Transverse colon (tissue), 4 donors: Measurements from ENCODE around the gene TRPV2. TPM values are rescaled to one million over a fixed set of nuclear protein-coding genes. Genes with fewer than 3 reads are reported as not detected.
"Not testable (repeated sequence)": the region's sequence is repeated elsewhere in the genome, so short reads cannot be mapped to it uniquely, and the experiment has no call there.

Experiments used
- DNase-seq: peaks from one replicate; pipeline ENCODE4 v3.0.0-alpha.2; 2019
- H3K27ac ChIP-seq, 4 donors: fragments of 200-600 bp; sonication (generic); 2 replicates each; pipeline ENCODE4 v1.5.1; 2016 to 2018; ENCODE audit warnings: inconsistent platforms in 4 of 4
- H3K27me3 ChIP-seq: fragments of 200-600 bp; sonication (generic); 2 replicates; pipeline ENCODE4 v1.5.1; 2017; ENCODE audit warnings: inconsistent platforms
- H3K36me3 ChIP-seq, 4 donors: fragments of 200-600 bp; sonication (generic); 2 replicates each; pipeline ENCODE4 v1.5.1; 2017 to 2019; ENCODE audit warnings: inconsistent platforms in 4 of 4
- H3K4me1 ChIP-seq, 4 donors: fragments of 200-600 bp; sonication (generic); 2 replicates each; pipeline ENCODE4 v1.5.1; 2017 to 2020; ENCODE audit warnings: inconsistent platforms in 4 of 4
- H3K4me3 ChIP-seq, 4 donors: fragments of 200-600 bp; sonication (generic); 1 replicate in 1 of 4; 2 replicates in 3 of 4; pipeline versions ENCODE4 v1.5.1 to v1.6.1; 2017 to 2019; ENCODE audit warnings: inconsistent platforms in 4 of 4
- H3K9me3 ChIP-seq, 2 donors: fragments of 200-600 bp; sonication (generic); 2 replicates each; pipeline ENCODE4 v1.5.1; 2017 to 2019; ENCODE audit warnings: inconsistent platforms in 2 of 2
- EP300 ChIP-seq: sonication (generic); formaldehyde crosslinking; IDR thresholded peaks from one replicate; pipeline ENCODE4 v1.6.1; 2017; ENCODE audit warnings: antibody characterized with exemption, low read depth
- POLR2A ChIP-seq: fragments of 450-650 bp; IDR thresholded peaks from one replicate; pipeline ENCODE4 v1.6.1; 2016; ENCODE audit warnings: antibody characterized with exemption, mild to moderate bottlenecking, moderate library complexity
- POLR2AphosphoS5 ChIP-seq, 3 donors: sonication (generic); formaldehyde crosslinking; IDR thresholded peaks; one replicate each; pipeline ENCODE4 v1.6.1; 2016; ENCODE audit warnings: antibody characterized with exemption in 3 of 3
- WGBS, 2 donors: methylation state at CpG; one replicate each; pipeline ENCODE4 v1.1.5; 2018; ENCODE audit warnings: low coverage in 1 of 2; 5-methylcytosine and 5-hydroxymethylcytosine counted together
- in situ Hi-C, 4 donors: fragments of 200-750 bp; cut with MboI; loops; one replicate each; pipeline versions ENCODE4 v1.15.0 to v1.15.1; 2017; ENCODE audit warnings: low sequenced_read_pairs in 3 of 4, low pct_ligation_motif_present in 1 of 4, low pct_unique_long_range_greater_than_20kb in 1 of 4
- intact Hi-C: fragments of 100-400 bp; cut with DNase I; formaldehyde crosslinking; loops from one replicate; pipeline ENCODE4 v1.15.1; 2023; ENCODE audit warnings: low total_unique reads
- total RNA-seq, 4 donors: library from RNA; depleted of rRNA; stranded (reverse); fragments of >200 nt; gene quantifications; one replicate each; pipeline ENCODE4 v1.1.0, GENCODE V29; 2016
- TF ChIP-seq, protein P1 (sequence below), 5 experiments: fragments of 200-600 bp in 3 of 5; fragments of 450-650 bp in 2 of 5; sonication (generic) in 3 of 5; IDR thresholded peaks; 1 replicate in 2 of 5; 2 replicates in 3 of 5; pipeline ENCODE4 v1.5.1; 2016 to 2017; ENCODE audit warnings: antibody characterized with exemption in 5 of 5, inconsistent platforms in 3 of 5, mild to moderate bottlenecking in 2 of 5, moderate library complexity in 1 of 5

Gene TRPV2
- total RNA-seq, 4 donors from 2014 or later: 2.4 to 8.2 (median 4.4) TPM

DNA sequence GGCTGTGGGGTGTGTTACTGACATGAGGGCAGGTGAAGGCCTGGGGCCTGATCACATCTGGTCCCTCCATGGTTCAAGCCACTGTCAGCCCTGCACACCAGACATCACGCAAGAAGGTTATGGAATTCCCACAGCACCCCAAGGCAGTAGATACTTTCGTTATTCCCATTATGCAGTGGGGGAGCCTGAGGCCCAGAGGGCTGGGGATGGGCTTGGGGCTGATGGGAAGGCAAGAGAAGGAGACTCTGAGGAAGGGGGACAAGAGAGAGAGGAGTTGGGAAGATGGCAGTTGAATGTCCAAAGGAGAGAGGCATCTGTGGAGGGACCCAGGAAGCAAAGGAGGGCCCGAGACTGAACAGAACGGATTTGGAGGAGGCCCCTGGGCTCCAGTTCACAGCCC, 34.7 kb downstream of the TRPV2 start:
- Histone ChIP-seq H3K36me3 (peaks cover 0 to 7% (median 0%) of the 10 kb centered on the region in 4 donors), H3K27ac (no peak overlapping the region), H3K4me1 (peaks cover 0 to 16% (median 3%) of the 10 kb centered on the region in 4 donors), H3K4me3 (no peak overlapping the region), H3K27me3 (no peaks in the 10 kb centered on the region), H3K9me3 (no peaks in the 10 kb centered on the region)
- WGBS, 2 donors: 70 to 93% methylated on average over 3 to 4 of the region's 4 CpGs
- intact Hi-C loops (loop anchor here (5.0 kb wide), 1 partner anchor 72 kb away; no protein-coding TSS in a partner anchor), in situ Hi-C loops (loop anchor here in 2 of 4 donors (10.0 kb wide), 1 partner anchor 65 kb away; no protein-coding TSS in a partner anchor)
- TF ChIP-seq, protein P1, sequence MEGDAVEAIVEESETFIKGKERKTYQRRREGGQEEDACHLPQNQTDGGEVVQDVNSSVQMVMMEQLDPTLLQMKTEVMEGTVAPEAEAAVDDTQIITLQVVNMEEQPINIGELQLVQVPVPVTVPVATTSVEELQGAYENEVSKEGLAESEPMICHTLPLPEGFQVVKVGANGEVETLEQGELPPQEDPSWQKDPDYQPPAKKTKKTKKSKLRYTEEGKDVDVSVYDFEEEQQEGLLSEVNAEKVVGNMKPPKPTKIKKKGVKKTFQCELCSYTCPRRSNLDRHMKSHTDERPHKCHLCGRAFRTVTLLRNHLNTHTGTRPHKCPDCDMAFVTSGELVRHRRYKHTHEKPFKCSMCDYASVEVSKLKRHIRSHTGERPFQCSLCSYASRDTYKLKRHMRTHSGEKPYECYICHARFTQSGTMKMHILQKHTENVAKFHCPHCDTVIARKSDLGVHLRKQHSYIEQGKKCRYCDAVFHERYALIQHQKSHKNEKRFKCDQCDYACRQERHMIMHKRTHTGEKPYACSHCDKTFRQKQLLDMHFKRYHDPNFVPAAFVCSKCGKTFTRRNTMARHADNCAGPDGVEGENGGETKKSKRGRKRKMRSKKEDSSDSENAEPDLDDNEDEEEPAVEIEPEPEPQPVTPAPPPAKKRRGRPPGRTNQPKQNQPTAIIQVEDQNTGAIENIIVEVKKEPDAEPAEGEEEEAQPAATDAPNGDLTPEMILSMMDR (IDR thresholded peaks at IDR 0.05): no peak
- TF ChIP-seq EP300 (no peak), POLR2A (no peak), POLR2AphosphoS5 (IDR thresholded peaks at IDR 0.05) (no peak)
- DNase-seq: no peak

DNA sequence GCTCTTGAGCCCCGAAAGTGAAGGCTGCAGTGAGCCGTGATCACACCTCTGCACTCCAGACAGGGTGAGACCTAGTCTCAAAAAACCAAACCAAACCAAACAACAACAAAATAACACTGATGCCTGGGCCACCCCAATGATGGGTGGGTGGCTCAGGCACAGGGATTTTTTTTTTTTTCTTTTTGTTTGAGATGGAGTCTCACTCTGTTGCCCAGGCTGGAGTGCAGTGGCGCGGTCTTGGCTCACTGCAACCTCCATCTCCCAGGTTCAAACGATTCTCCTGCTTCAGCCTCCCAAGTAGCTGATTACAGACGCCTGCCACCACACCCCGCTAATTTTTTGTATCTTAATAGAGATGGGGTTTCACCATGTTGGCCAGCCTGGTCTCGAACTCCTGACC, 36.9 kb downstream of the TRPV2 start:
- not testable (repeated sequence) for DNase-seq, H3K27me3 ChIP-seq, H3K36me3 ChIP-seq, H3K27ac ChIP-seq, H3K4me1 ChIP-seq, H3K4me3 ChIP-seq, H3K9me3 ChIP-seq
- in situ Hi-C loops (loop anchor here in 2 of 4 donors (10.0 kb wide), 1 partner anchor 63 kb away; no protein-coding TSS in a partner anchor), intact Hi-C loops (loop anchor here (5.0 kb wide), 1 partner anchor 70 kb away; no protein-coding TSS in a partner anchor)
- WGBS, 2 donors: 93% methylated on average over 5 to 8 of the region's 8 CpGs

DNA sequence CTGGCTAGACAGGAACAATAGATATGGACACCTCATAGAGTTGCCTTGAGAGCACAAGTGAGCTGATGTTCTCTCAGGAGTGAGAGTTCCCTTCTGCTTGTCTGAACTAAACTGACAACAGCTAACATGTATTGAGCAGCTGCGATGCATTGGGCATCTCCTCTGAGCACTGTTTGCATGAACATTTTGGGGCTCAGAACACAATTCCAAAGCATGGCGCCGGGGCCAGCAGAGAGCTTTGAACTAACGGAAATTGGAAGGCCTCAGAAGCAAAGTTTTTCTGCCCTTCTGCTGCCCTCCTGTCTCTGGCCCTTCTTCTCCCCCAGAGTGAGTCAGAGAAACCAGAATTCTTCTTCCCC, 38.1 kb downstream of the TRPV2 start:
- H3K27me3 ChIP-seq: no peaks in the 10 kb centered on the region
- no peak for DNase-seq
- intact Hi-C loops (loop anchor here (5.0 kb wide), 1 partner anchor 69 kb away; no protein-coding TSS in a partner anchor), in situ Hi-C loops (loop anchor here in 2 of 4 donors (10.0 kb wide), 1 partner anchor 61 kb away; no protein-coding TSS in a partner anchor)
- WGBS, 2 donors: 90% methylated on average over 4 of the region's 4 CpGs; no CpG with 5 or more reads in 1 of the 2 donors
- H3K27ac ChIP-seq: peak overlapping the region in 2 of 4 donors; percentile 0 to 2
- no peaks in the 10 kb centered on the region for H3K9me3 ChIP-seq
- peaks cover 0 to 3% (median 0%) of the 10 kb centered on the region in 4 donors for H3K36me3 ChIP-seq
- H3K4me3 ChIP-seq: no peak overlapping the region
- TF ChIP-seq POLR2A: no peak
- TF ChIP-seq, protein P1 (IDR thresholded peaks at IDR 0.05): no peak
- TF ChIP-seq EP300: no peak
- no peak for TF ChIP-seq POLR2AphosphoS5 (IDR thresholded peaks at IDR 0.05)
- H3K4me1 ChIP-seq: peaks cover 0 to 8% (median 0%) of the 10 kb centered on the region in 4 donors

DNA sequence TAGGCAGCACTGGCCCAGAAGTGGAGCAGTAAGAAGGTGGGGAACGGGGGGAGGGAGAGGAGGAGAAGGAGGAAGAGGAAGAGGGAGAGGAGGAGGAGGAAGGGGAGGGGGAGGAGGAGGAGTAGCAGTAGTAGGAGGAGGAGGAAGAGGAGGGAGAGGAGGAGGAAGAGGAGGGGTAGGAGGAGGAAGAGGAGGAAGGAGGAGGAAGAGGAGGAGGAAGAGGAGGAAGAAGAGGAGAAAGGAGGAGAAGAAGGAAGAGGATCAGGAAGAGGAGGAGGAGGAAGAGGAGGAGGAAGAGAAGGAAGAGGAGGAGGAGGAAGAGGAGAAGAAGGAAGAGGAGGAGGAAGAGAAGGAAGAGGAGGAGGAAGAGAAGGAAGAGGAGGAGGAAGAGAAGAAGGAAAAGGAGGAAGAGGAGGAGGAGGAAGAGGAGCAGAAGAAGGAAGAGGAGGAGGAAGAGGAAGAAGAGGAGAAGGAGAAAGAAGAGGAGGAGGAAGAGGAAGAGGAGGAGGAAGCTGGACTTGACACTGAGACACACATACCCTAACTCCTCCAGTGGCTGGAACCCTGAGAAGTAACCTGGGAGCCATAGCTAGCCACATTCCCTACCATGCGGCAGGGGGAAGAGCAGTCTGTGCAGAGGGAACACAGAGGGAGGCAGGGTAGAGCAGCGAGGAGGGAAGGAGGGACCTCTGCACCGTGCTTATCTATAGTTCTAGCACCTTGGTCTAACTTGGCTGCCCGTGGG, 40.8 kb downstream of the TRPV2 start:
- TF ChIP-seq POLR2A (no peak), POLR2AphosphoS5 (IDR thresholded peaks at IDR 0.05) (no peak), EP300 (no peak)
- TF ChIP-seq, protein P1 (IDR thresholded peaks at IDR 0.05): no peak
- DNase-seq: no peak
- Histone ChIP-seq H3K4me3 (no peak overlapping the region), H3K27me3 (no peaks in the 10 kb centered on the region), H3K9me3 (no peaks in the 10 kb centered on the region), H3K27ac (no peak overlapping the region), H3K36me3 (peaks cover 0 to 5% (median 0%) of the 10 kb centered on the region in 4 donors), H3K4me1 (peaks cover 0 to 8% (median 0%) of the 10 kb centered on the region in 4 donors)
- 83 to 100% methylated on average over 1 to 5 of the region's 5 CpGs for WGBS, 2 donors
- intact Hi-C loops (no loop called here), in situ Hi-C loops (loop anchor here (5.0 to 10.0 kb wide), 3 partner anchors 56 to 61 kb away; no protein-coding TSS in a partner anchor)
